Endothelial cell of umbilical vein (primary cell): ENCODE data around the gene HAUS3. TPM values are rescaled to one million over a fixed set of nuclear protein-coding genes. Genes with fewer than 3 reads are reported as not detected.

Source experiments
- BruUV-seq: library from RNA; stranded (reverse); fragments of 400-500 nt; replicated peaks from 2 replicates; lab custom pipeline; 2021; lab: Mats Ljungman, UMichigan
- CTCF ChIA-PET: fragments of 300-600, 350-600 bp; sonication (Branson Sonifier 250); formaldehyde crosslinking; loops from one replicate; lab custom pipeline; 2021; ENCODE audit warnings: antibody characterized with exemption, inconsistent platforms; lab: Charles Lee
- POLR2A ChIA-PET: fragments of 300-600, 350-600 bp; sonication (Branson Sonifier 250); formaldehyde crosslinking; loops from one replicate; lab custom pipeline; 2021; ENCODE audit warnings: antibody characterized with exemption, inconsistent platforms; lab: Charles Lee
- DNase-seq: peaks from one replicate; pipeline ENCODE4 v3.0.0-alpha.2; 2011; ENCODE audit warnings: low read depth, low spot score
- FAIRE-seq: peaks from 2 replicates; lab custom pipeline; 2011; peaks lifted over from hg19 to GRCh38; lab: Jason Lieb, UNC
- H2AFZ ChIP-seq: 2 replicates; pipeline ENCODE4 v1.6.0; 2012; ENCODE audit warnings: low read depth, low read length, control low read depth, inconsistent platforms
- H3K27ac ChIP-seq: 2 replicates; pipeline ENCODE4 v1.5.1; 2011; ENCODE audit warnings: low read depth, mild to moderate bottlenecking, control low read depth, low read length, moderate library complexity; ENCODE audit not compliant: insufficient read depth
- H3K27me3 ChIP-seq, 2 experiments: 2 replicates each; pipeline versions ENCODE4 v1.6.0 to v1.6.1; 2011; ENCODE audit warnings: low read length in 2 of 2, mixed read lengths in 1 of 2; ENCODE audit not compliant: control insufficient read depth in 2 of 2, insufficient read depth in 2 of 2
- H3K36me3 ChIP-seq, 2 experiments: 2 replicates in 1 of 2; 3 replicates in 1 of 2; pipeline ENCODE4 v1.5.1; 2011; ENCODE audit warnings: low read length in 2 of 2, mild to moderate bottlenecking in 1 of 2, moderate library complexity in 1 of 2; ENCODE audit not compliant: control insufficient read depth in 2 of 2, insufficient read depth in 2 of 2; ENCODE audit errors: extremely low read depth in 1 of 2
- H3K4me1 ChIP-seq: 3 replicates; pipeline ENCODE4 v1.5.1; 2011; ENCODE audit warnings: mild to moderate bottlenecking, low read length; ENCODE audit not compliant: control insufficient read depth, insufficient read depth; ENCODE audit errors: extremely low read depth
- H3K4me2 ChIP-seq: 2 replicates; pipeline ENCODE4 v1.6.1; 2011; ENCODE audit warnings: low read length, control low read depth, mixed read lengths; ENCODE audit not compliant: insufficient read depth
- H3K4me3 ChIP-seq, 3 experiments: fragments of 200-600 bp in 1 of 3; sonication (generic), shearing (Covaris generic) in 1 of 3; replicated peaks in 1 of 3; 2 replicates each; pipeline ENCODE4 v1.5.1; 2011 to 2016; ENCODE audit warnings: control low read depth in 3 of 3, low read length in 3 of 3, mild to moderate bottlenecking in 2 of 3, inconsistent platforms in 1 of 3, low read depth in 1 of 3, moderate library complexity in 1 of 3; ENCODE audit not compliant: insufficient read depth in 1 of 3
- H3K79me2 ChIP-seq: 2 replicates; pipeline ENCODE4 v1.6.0; 2012; ENCODE audit warnings: low read length, inconsistent platforms; ENCODE audit not compliant: control insufficient read depth, insufficient read depth
- H3K9ac ChIP-seq: replicated peaks from 2 replicates; pipeline ENCODE3; 2011; ENCODE audit warnings: low read length, control low read depth; ENCODE audit not compliant: insufficient read depth; ENCODE audit errors: extremely low read depth
- H3K9me1 ChIP-seq: replicated peaks from 3 replicates; pipeline ENCODE4 v1.6.0; 2011; ENCODE audit warnings: mild to moderate bottlenecking, low read length; ENCODE audit not compliant: control insufficient read depth, insufficient read depth; ENCODE audit errors: extremely low read depth
- H3K9me3 ChIP-seq: replicated peaks from 2 replicates; pipeline ENCODE4 v1.5.1; 2012; ENCODE audit warnings: low read length, inconsistent platforms; ENCODE audit not compliant: control insufficient read depth, insufficient read depth
- H4K20me1 ChIP-seq: replicated peaks from 2 replicates; pipeline ENCODE3; 2011; ENCODE audit warnings: mild to moderate bottlenecking, low read length; ENCODE audit not compliant: control insufficient read depth, insufficient read depth; ENCODE audit errors: extremely low read depth
- EZH2 ChIP-seq: IDR thresholded peaks from 2 replicates; pipeline ENCODE4 v1.6.1; 2012; ENCODE audit warnings: borderline replicate concordance, low read depth, mild to moderate bottlenecking, moderate library complexity, low read length, inconsistent platforms; ENCODE audit not compliant: severe bottlenecking
- MYC ChIP-seq: IDR thresholded peaks from one replicate; pipeline ENCODE4 v1.6.1; 2011; ENCODE audit warnings: mild to moderate bottlenecking, low read depth, low read length
- POLR2A ChIP-seq: IDR thresholded peaks from 2 replicates; pipeline ENCODE4 v1.6.1; 2012; ENCODE audit warnings: low read depth, mild to moderate bottlenecking, control low read depth, low read length
- POLR2AphosphoS5 ChIP-seq: IDR thresholded peaks from 2 replicates; pipeline ENCODE4 v1.6.1; 2012; ENCODE audit warnings: low read depth, mild to moderate bottlenecking, control low read depth, low read length, moderate library complexity; ENCODE audit not compliant: insufficient read depth
- dilution Hi-C: fragments of 300-500 bp; cut with MboI; formaldehyde crosslinking; loops from one replicate; pipeline ENCODE4 v1.15.0; 2019; ENCODE audit warnings: low sequenced_read_pairs; ENCODE audit not compliant: extremely low pct_ligation_motif_present
- intact Hi-C: fragments of 100-400 bp; cut with micrococcal nuclease; formaldehyde crosslinking; loops from one replicate; pipeline ENCODE4 v1.10.0; 2022
- polyA plus RNA-seq, 4 experiments: library from polyadenylated mRNA; depleted of rRNA in 3 of 4; stranded (reverse) in 3 of 4; unstranded in 1 of 4; fragments of >200 nt; gene quantifications; 2 replicates each; pipeline versions ENCODE4 v1.2.1 to v1.2.3, GENCODE V29; 2011 to 2012; ENCODE audit warnings: missing spikeins in 1 of 4
- total RNA-seq: library from RNA; stranded (reverse); gene quantifications from 2 replicates; pipeline ENCODE4 v1.2.3, GENCODE V29; 2021

The HAUS3 gene
- total and polyA plus RNA-seq, 2 donors (not counting 3 experiments of a cell fraction or from before 2014, with no cell fraction given), result 4.4 to 15.9 TPM

GRCh38 chr4:2261853-2262144 is 19.9 kb upstream of the HAUS3 start, which contains the start of gene MXD4:
Gene MXD4, minus strand, starts transcription at chr4:2262109. Its CDS starts 129 bp downstream, at chr4:2261980.
- CTCF ChIA-PET, result interaction anchor here (0.7 to 1.3 kb wide), 7 partner anchors 42 to 190 kb away, joined by 3 to 5 read pairs (median 3); no protein-coding TSS in a partner anchor
- no peak for TF ChIP-seq MYC
- H2AFZ ChIP-seq, result peak within 1 kb of the TSS; percentile 75

GRCh38 chr4:2261110-2261852 is 19.4 kb upstream of the HAUS3 start:
- CTCF ChIA-PET, result interaction anchor here (1.0 to 1.3 kb wide), 3 partner anchors 41 to 180 kb away, joined by 3 to 5 read pairs (median 3); no protein-coding TSS in a partner anchor
- DNase-seq, result peak; percentile 30
- TF ChIP-seq POLR2A (peak; percentile 22), POLR2AphosphoS5 (peak; percentile 14), EZH2 (no peak)
- Histone ChIP-seq H3K9ac (peak overlapping the region; percentile 71), H4K20me1 (no peaks in the 10 kb centered on the region), H3K4me1 (peaks cover 22% of the 10 kb centered on the region), H3K4me2 (peak overlapping the region; percentile 75), H3K9me3 (no peaks in the 10 kb centered on the region), H3K27ac (peak overlapping the region; percentile 56), H3K79me2 (peaks cover 15% of the 10 kb centered on the region), H2AFZ (peak overlapping the region; percentile 46), H3K36me3 (peaks cover 0 to 17% of the 10 kb centered on the region in 2 experiments), H3K9me1 (no peaks in the 10 kb centered on the region), H3K4me3 (peak overlapping the region; percentile 63 to 72 (median 70)), H3K27me3 (no peaks in the 10 kb centered on the region)
- peak; percentile 24 for FAIRE-seq
- dilution Hi-C loops, result no loop called here
- TSS peak; percentile 54 for BruUV-seq
- POLR2A ChIA-PET, result interaction anchor here (1.0 kb wide), 1 partner anchor 208 kb away, joined by 4 read pairs; the partner anchor contains the start of gene RNF4
- intact Hi-C loops, result no loop called here

More at GRCh38 chr4:2261853-2262144, 19.9 kb upstream of the HAUS3 start, which contains the start of gene MXD4:
- peaks cover 15% of the 10 kb centered on the region for H3K79me2 ChIP-seq
- BruUV-seq, result no TSS peak
- dilution Hi-C loops, result no loop called here
- H3K36me3 ChIP-seq, result peaks cover 0 to 17% of the 10 kb centered on the region in 2 experiments
- no peaks in the 10 kb centered on the region for H3K27me3 ChIP-seq
- H3K4me2 ChIP-seq, result peak within 1 kb of the TSS; percentile 81
- H3K9me3 ChIP-seq, result no peaks in the 10 kb centered on the region
- peak within 1 kb of the TSS; percentile 63 to 72 (median 70) for H3K4me3 ChIP-seq
- DNase-seq (no peak), FAIRE-seq (no peak)
- H3K27ac ChIP-seq, result peak within 1 kb of the TSS; percentile 66
- peak within 1 kb of the TSS; percentile 71 for H3K9ac ChIP-seq
- H3K4me1 ChIP-seq, result peaks cover 17% of the 10 kb centered on the region
- POLR2A ChIA-PET, result interaction anchor here (0.6 to 1.0 kb wide), 4 partner anchors 23 to 207 kb away, joined by 3 to 5 read pairs (median 4); partner anchors contain the start of gene RNF4
- intact Hi-C loops, result loop anchor here (1.0 to 2.0 kb wide), 4 partner anchors 19 to 201 kb away; partner anchors contain the start of genes CFAP99, HAUS3, POLN and ZFYVE28
- H3K9me1 ChIP-seq, result no peaks in the 10 kb centered on the region
- H4K20me1 ChIP-seq, result no peaks in the 10 kb centered on the region
